ENCODE measurements around the gene GRK3. TPM values are rescaled to one million over a fixed set of nuclear protein-coding genes. Genes with fewer than 3 reads are reported as not detected.

GRK3 gene
- total RNA-seq, 1 donor from 2014 or later: 34.3 TPM

DNA sequence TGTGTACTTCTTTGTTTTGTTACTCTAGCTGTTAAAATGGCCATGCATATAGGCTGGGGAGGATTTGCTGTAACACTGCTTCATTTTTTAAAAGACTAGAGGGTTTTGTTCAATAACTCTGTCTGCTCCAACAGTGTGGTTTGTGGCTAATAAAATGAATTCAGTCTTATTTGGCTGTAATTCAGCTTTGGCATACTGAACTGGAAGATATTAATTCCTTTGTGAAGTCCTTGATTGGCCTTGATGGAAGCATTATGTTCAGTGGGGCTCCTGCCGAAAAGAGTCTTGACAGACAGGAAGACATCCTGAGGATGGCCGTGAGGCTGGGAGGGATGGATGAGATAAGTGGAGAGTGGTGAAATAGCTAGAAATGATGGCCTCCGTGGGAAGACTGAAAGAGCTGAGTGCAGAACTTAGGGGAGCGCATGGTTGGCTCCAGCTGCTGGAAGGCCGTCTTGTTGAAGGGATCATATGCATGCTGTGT, 132.7 kb downstream of the GRK3 start:
- intact Hi-C loops (cut with DNase I): no loop called here
- TF ChIP-seq, protein P1, sequence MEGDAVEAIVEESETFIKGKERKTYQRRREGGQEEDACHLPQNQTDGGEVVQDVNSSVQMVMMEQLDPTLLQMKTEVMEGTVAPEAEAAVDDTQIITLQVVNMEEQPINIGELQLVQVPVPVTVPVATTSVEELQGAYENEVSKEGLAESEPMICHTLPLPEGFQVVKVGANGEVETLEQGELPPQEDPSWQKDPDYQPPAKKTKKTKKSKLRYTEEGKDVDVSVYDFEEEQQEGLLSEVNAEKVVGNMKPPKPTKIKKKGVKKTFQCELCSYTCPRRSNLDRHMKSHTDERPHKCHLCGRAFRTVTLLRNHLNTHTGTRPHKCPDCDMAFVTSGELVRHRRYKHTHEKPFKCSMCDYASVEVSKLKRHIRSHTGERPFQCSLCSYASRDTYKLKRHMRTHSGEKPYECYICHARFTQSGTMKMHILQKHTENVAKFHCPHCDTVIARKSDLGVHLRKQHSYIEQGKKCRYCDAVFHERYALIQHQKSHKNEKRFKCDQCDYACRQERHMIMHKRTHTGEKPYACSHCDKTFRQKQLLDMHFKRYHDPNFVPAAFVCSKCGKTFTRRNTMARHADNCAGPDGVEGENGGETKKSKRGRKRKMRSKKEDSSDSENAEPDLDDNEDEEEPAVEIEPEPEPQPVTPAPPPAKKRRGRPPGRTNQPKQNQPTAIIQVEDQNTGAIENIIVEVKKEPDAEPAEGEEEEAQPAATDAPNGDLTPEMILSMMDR (IDR thresholded peaks at IDR 0.05): no peak
- no peak for DNase-seq
- Histone ChIP-seq H3K9me3 (no peaks in the 10 kb centered on the region), H3K27ac (no peak overlapping the region), H3K27me3 (ENCODE audit: low read depth) (no peaks in the 10 kb centered on the region), H3K4me3 (no peak overlapping the region), H3K36me3 (peaks cover 22% of the 10 kb centered on the region), H3K4me1 (no peaks in the 10 kb centered on the region)
- ATAC-seq: no peak

DNA sequence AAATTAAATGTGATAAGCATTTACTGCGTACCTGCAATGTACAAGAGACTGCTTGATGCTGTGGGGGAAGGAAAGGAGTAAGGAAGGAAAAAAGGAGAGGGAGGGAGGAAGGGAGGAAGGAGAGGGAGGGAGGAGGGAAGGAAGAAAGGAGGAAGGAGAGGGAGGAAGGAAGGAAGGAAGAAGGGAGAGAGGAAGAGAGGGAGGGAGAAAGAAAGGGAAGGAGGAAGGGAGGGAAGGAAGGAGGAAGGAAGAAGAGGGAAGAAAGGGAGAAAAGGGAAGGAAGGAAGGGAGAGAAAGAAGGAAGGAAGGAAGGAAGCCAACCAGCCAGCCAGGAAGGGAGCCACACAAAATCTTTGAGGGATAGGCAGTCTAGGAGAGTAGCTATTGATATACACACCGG, 133.5 kb downstream of the GRK3 start:
- TF ChIP-seq, protein P1 (IDR thresholded peaks at IDR 0.05): no peak
- Histone ChIP-seq H3K4me1 (no peaks in the 10 kb centered on the region), H3K9me3 (no peaks in the 10 kb centered on the region), H3K36me3 (peaks cover 22% of the 10 kb centered on the region), H3K4me3 (no peak overlapping the region), H3K27ac (no peak overlapping the region), H3K27me3 (ENCODE audit: low read depth) (no peaks in the 10 kb centered on the region)
- ATAC-seq: no peak
- intact Hi-C loops (cut with DNase I): no loop called here
- DNase-seq: no peak

DNA sequence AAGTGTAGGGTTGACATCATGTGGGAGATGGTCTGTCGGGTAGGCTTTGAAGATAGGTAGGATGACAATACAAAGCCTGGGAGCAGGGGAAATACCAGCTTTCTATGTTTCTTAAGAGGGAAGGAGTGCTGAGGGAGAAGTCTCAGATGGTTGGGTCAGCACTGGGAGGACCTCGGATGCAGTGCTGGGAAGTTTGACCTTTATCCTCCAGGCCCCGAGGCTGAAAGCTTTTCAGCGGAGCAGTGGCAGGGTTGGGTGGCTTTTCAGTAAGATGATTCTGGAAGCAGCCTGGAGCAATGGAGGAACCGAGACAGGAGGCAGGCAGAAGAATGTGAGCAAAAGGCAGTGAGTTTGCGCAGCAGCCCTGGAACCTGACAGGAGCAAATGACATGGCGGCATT, 134.0 kb downstream of the GRK3 start:
- intact Hi-C loops (cut with DNase I): no loop called here
- Histone ChIP-seq H3K27me3 (ENCODE audit: low read depth) (no peaks in the 10 kb centered on the region), H3K4me1 (no peaks in the 10 kb centered on the region), H3K27ac (no peak overlapping the region), H3K4me3 (no peak overlapping the region), H3K36me3 (peaks cover 18% of the 10 kb centered on the region), H3K9me3 (no peaks in the 10 kb centered on the region)
- DNase-seq (no peak), ATAC-seq (no peak)
- TF ChIP-seq, protein P1 (IDR thresholded peaks at IDR 0.05): no peak

DNA sequence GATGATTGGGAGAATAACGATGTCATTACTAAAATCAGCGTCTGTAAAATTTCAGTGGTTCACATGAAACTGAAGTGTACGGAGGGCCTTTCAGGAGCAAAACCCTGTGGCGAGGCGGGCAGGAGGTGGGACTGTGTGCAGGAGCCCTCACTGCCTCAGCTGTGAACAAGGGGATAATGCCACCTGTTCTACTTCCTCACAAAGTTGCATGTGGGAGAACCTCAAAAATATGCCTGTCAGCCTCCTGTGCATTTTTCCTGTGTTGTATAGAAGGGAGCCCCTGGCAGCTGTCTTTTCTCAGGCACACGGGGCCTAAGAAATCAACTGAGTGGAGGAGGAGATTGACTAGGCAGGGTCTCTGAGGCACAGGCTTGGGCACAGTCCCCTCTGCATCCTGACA, 134.5 kb downstream of the GRK3 start:
- Histone ChIP-seq H3K4me3 (no peak overlapping the region), H3K27me3 (ENCODE audit: low read depth) (no peaks in the 10 kb centered on the region), H3K36me3 (peaks cover 16% of the 10 kb centered on the region), H3K9me3 (no peaks in the 10 kb centered on the region), H3K27ac (no peak overlapping the region), H3K4me1 (no peaks in the 10 kb centered on the region)
- intact Hi-C loops (cut with DNase I): no loop called here
- no peak for ATAC-seq
- no peak for DNase-seq
- TF ChIP-seq, protein P1 (IDR thresholded peaks at IDR 0.05): no peak

DNA sequence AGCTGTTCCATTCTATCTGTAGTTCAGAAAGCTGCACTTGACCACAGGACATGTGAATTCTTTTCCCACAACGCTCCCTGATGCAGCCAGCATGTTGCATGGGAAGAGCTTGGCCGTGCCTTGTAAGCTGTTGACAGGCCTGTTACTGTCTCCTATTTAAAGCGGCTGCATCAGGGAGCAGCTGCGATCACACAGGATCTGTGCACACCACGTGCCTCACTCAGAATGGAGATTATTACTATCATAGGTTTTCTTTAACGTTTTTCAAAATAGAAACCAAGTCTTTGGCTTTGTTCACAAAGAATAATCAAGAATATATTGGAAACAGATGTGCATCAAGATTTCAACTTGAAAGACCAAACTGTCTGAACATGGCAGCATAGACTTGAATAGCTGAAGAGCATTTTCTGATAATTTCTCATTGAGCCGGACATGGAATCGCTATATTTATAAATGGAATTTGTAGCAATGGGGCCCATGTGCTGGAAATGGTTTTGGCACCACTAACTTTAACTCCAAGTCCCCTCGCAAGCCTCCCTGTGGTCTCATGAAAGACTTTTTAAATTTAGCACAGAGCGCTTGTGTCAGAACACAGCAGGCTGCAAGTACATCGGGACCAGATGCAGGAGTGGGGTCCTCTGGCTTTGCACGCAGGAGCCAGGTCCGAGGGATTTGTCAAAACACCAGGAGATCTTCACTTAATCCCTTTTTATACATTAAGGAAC, 136.7 kb downstream of the GRK3 start:
- intact Hi-C loops (cut with DNase I): no loop called here
- H3K9me3 ChIP-seq: no peaks in the 10 kb centered on the region
- no peaks in the 10 kb centered on the region for H3K4me1 ChIP-seq
- no peak for DNase-seq
- TF ChIP-seq, protein P1 (IDR thresholded peaks at IDR 0.05): no peak
- no peaks in the 10 kb centered on the region for H3K27me3 ChIP-seq (ENCODE audit: low read depth)
- peaks cover 23% of the 10 kb centered on the region for H3K36me3 ChIP-seq
- ATAC-seq: peak; percentile 36 to 68
- no peak overlapping the region for H3K4me3 ChIP-seq
- peak overlapping the region; percentile 13 for H3K27ac ChIP-seq

Measured in lower lobe of right lung (tissue), 2 donors.